A204.1 (cell line): Measurements from ENCODE around the gene CDH3.

Experiments used
- FAIRE-seq: peaks from 2 replicates; lab custom pipeline; 2012; peaks lifted over from hg19 to GRCh38; lab: Jason Lieb, UNC

Gene CDH3

GRCh38 chr16:68737730-68738629 is 92.9 kb downstream of the CDH3 start:
- no peak for FAIRE-seq

DNA sequence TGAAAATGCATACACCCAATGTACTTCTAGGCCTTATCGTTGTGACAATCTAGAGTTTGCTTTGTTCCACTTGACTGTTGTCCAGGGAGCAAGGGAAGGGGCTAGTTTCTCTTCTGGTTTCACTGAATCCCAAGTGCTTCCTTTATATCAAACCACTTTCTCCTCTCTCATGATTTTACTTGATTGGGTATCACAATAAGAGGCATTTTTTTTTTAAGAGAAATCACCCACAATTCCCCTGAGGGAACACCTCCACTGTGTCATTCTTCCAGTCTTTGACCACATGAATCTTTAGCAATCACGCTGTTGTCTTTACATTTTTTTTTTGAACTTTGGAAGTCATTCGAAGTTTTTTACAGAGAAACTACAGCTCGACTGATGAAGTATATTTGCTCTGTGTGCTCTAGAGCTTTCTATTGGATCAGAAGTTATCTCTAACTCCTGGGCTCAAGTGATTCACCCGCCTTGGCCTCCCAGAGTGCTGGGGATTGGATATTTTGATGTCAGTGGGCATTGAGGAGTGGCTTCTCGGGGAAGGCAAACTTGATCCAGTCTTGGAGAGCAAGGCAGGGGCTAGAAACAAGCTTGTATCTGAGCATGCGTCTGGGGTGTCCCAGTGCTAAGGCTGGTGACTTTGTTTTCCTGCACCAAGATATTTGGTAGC is 95.0 kb downstream of the CDH3 start:
- no peak for FAIRE-seq

DNA sequence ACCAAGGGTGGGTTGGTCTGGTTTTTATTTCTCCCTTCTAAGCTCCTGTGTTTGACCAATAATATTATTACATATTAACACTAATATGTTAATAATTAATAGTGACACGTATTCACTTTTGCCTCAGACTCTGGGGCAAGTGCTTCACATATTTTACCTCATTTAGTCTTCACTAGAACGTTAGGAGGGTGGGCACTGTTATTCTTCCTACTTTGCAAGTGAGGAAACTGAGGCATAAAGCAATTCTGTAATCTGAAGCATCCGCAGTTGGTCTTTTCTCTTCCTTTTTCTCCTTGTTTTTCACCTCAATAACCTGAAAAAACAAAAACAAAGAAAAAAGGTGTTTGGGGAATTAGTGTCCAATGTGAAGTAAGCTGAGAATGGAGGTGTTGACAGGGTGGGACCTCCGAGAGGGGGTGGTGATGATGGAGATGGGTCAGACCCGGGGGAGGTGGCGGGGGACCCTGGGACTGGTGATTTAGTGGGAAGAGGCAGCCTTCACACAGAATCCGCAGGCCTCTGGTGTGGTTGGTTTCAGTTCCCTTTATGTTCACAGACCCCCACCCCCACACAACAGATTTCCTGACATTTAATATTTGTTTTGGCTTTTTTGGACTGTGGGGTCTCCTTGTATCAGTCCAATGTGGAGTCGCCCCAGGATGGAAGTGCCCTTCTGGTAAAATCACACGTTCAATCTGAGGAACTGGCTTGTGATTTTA is 95.7 kb downstream of the CDH3 start:
- no peak for FAIRE-seq

GRCh38 chr16:68743664-68744063 is 98.6 kb downstream of the CDH3 start:
- no peak for FAIRE-seq

DNA sequence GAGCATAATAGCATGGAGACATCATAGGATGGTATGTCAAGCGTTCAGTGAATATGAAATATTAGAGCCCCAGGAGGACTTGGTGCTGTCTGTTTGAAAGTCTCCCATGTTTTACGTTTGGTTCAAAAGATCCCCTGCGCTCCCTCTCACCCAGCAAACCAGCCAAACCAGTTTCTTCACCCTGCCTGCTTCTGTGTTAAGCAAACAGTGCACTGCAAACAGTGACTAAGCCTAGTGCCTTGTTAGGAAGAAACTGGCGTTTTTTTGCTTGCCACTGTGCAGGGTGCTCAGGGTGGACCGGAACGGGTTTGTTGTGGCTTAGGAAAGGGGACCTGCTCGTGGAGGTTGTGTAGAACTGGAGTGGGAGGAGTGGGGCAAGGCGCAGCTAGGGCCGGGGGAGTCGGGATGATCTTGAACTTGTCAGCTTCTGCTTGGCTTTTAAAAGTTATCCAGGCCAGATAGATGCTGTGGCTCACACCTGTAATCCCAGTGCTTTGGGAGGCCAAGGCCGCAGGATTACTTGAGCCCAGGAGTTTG is 99.7 kb downstream of the CDH3 start:
- FAIRE-seq: no peak

- no peak for FAIRE-seq
Measured at GRCh38 chr16:68746951-68747350, 101.8 kb downstream of the CDH3 start.

- FAIRE-seq: no peak
Measured at GRCh38 chr16:68749432-68749831, 104.3 kb downstream of the CDH3 start.
